Neural progenitor cell (in vitro differentiated cells): ENCODE data around the gene ANKRD42.

Experiments used
- EZH2 ChIP-seq: fragments of 200-600 bp; sonication (generic); IDR thresholded peaks from 2 replicates; pipeline ENCODE4 v1.6.1; 2017; ENCODE audit warnings: antibody characterized with exemption, mild to moderate bottlenecking, moderate library complexity
- TF ChIP-seq, protein P1 (sequence below): fragments of 200-600 bp; sonication (generic); IDR thresholded peaks from 2 replicates; pipeline ENCODE4 v1.5.1; 2017; ENCODE audit warnings: antibody characterized with exemption, mild to moderate bottlenecking

DNA sequence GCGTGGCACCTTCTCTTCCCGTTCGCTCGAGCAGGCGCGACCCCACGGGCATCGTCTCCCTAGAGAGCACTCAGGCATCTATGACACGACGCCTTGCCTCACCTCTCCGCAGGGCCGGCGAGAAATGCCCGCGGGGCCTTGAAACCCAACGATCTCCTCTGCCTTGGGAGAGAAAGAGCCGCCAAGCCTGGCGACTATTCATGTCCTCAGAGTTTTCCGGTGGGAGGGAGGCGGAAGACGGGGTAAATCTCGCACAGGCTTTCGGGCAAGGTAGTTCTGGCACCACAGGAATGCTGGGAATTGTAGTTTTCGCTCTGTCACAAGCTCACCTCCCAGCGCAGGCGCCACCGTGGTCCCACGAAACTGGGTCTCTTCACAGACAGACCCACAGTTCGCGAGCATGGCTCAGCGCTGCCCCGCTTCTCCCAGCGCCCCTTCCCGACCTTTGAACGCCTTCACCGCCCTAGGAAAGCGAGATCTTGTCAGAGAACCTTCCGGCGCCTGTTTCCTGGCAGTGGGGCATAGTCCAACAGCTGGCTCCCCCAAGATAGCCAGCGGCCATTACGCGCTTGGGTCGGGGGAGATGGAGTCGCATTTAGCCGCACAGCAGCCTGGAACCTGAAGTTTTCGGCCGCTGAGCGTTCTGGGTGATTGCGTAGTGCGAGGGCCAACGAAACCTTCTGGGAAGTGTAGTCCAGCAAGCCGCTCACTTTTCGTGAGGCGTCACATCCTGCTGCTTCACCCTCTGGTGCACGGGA, 92.4 kb downstream of the ANKRD42 start, which contains the start of gene CCDC90B:
- TF ChIP-seq, protein P1, sequence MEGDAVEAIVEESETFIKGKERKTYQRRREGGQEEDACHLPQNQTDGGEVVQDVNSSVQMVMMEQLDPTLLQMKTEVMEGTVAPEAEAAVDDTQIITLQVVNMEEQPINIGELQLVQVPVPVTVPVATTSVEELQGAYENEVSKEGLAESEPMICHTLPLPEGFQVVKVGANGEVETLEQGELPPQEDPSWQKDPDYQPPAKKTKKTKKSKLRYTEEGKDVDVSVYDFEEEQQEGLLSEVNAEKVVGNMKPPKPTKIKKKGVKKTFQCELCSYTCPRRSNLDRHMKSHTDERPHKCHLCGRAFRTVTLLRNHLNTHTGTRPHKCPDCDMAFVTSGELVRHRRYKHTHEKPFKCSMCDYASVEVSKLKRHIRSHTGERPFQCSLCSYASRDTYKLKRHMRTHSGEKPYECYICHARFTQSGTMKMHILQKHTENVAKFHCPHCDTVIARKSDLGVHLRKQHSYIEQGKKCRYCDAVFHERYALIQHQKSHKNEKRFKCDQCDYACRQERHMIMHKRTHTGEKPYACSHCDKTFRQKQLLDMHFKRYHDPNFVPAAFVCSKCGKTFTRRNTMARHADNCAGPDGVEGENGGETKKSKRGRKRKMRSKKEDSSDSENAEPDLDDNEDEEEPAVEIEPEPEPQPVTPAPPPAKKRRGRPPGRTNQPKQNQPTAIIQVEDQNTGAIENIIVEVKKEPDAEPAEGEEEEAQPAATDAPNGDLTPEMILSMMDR: peak; percentile 60
- TF ChIP-seq EZH2: no peak
